Smooth muscle cell (in vitro differentiated cells): ENCODE results near the gene NUDT8. TPM values are rescaled to one million over a fixed set of nuclear protein-coding genes. Genes with fewer than 3 reads are reported as not detected.
A peak's percentile ranks its signal among the peaks of the same experiment; 100 is the strongest.

Experiments used
- DNase-seq: peaks from one replicate; lab custom pipeline; 2025; ENCODE audit not compliant: unreplicated experiment; lab: John Stamatoyannopoulos, UW
- H2AFZ ChIP-seq: fragments of 200-600 bp; sonication (generic); 2 replicates; pipeline ENCODE4 v1.6.0; 2016; ENCODE audit warnings: antibody characterized with exemption, low read depth, mild to moderate bottlenecking
- H3F3A ChIP-seq: fragments of 200-600 bp; sonication (generic); 2 replicates; pipeline ENCODE4 v1.6.0; 2017; ENCODE audit warnings: antibody characterized with exemption, low read depth
- H3K27ac ChIP-seq: fragments of 200-600 bp; sonication (generic); 2 replicates; pipeline ENCODE4 v1.5.1; 2016; ENCODE audit warnings: low read depth, mild to moderate bottlenecking
- H3K27me3 ChIP-seq: fragments of 200-600 bp; sonication (generic); 2 replicates; pipeline ENCODE4 v1.6.1; 2016; ENCODE audit warnings: low read depth, mild to moderate bottlenecking
- H3K36me3 ChIP-seq: fragments of 200-600 bp; sonication (generic); 2 replicates; pipeline ENCODE4 v1.5.1; 2016; ENCODE audit warnings: low read depth
- H3K4me1 ChIP-seq: fragments of 200-600 bp; sonication (generic); 2 replicates; pipeline ENCODE4 v1.5.1; 2016; ENCODE audit warnings: low read depth
- H3K4me2 ChIP-seq: fragments of 200-600 bp; sonication (generic); 2 replicates; pipeline ENCODE4 v1.6.0; 2016; ENCODE audit warnings: mild to moderate bottlenecking
- H3K4me3 ChIP-seq: fragments of 200-600 bp; sonication (generic); 2 replicates; pipeline ENCODE4 v1.5.1; 2016; ENCODE audit warnings: mild to moderate bottlenecking
- H3K79me2 ChIP-seq: fragments of 200-600 bp; sonication (generic); 2 replicates; pipeline ENCODE4 v1.6.0; 2016; ENCODE audit warnings: low read depth, mild to moderate bottlenecking
- H3K9ac ChIP-seq: fragments of 200-600 bp; sonication (generic); 2 replicates; pipeline ENCODE4 v1.6.0; 2016; ENCODE audit warnings: low read depth
- H3K9me3 ChIP-seq: fragments of 200-600 bp; sonication (generic); replicated peaks from 2 replicates; pipeline ENCODE4 v1.5.1; 2016; ENCODE audit warnings: low read depth
- H4K20me1 ChIP-seq: fragments of 200-600 bp; sonication (generic); 2 replicates; pipeline ENCODE4 v1.6.0; 2016; ENCODE audit warnings: low read depth
- CTCF ChIP-seq: fragments of 200-600 bp; sonication (generic); IDR thresholded peaks from 2 replicates; pipeline ENCODE4 v1.5.1; 2017; ENCODE audit warnings: borderline replicate concordance, mild to moderate bottlenecking, antibody characterized with exemption; ENCODE audit not compliant: insufficient read depth, poor library complexity, severe bottlenecking
- WGBS: methylation state at CpG from one replicate; pipeline ENCODE4 v1.1.7; 2016; ENCODE audit warnings: low lambda C conversion rate; 5-methylcytosine and 5-hydroxymethylcytosine counted together
- polyA plus RNA-seq: library from polyadenylated mRNA; unstranded; fragments of >200 nt; fragmentation: Nextera tagmentation; extraction: Ambion mirVana; gene quantifications from 2 replicates; pipeline ENCODE4 v1.2.1, GENCODE V29; 2016
- total RNA-seq: library from RNA; depleted of rRNA; stranded (reverse); fragments of >200 nt; gene quantifications from 2 replicates; pipeline ENCODE4 v1.2.3, GENCODE V29; 2014

NUDT8 gene
- total and polyA plus RNA-seq, 2 experiments from 2014 or later = 0.67 to 15.6 TPM

- WGBS = 48% methylated on average over 25 of the region's 25 CpGs
- H3K4me2 ChIP-seq = peak overlapping the region; percentile 89
- H4K20me1 ChIP-seq = no peaks in the 10 kb centered on the region
- H3K27ac ChIP-seq = no peak overlapping the region
- no peak for DNase-seq
- peak overlapping the region; percentile 72 for H3K4me3 ChIP-seq
- H3K4me1 ChIP-seq = no peaks in the 10 kb centered on the region
- no peaks in the 10 kb centered on the region for H3K36me3 ChIP-seq
- TF ChIP-seq CTCF = no peak
- H3K9me3 ChIP-seq = no peaks in the 10 kb centered on the region
- no peaks in the 10 kb centered on the region for H3K27me3 ChIP-seq
- H3K79me2 ChIP-seq = no peaks in the 10 kb centered on the region
- no peaks in the 10 kb centered on the region for H3F3A ChIP-seq
- no peak overlapping the region for H2AFZ ChIP-seq
- H3K9ac ChIP-seq = no peak overlapping the region
These were observed 889 bp downstream of the NUDT8 start for GRCh38 chr11:67628710-67629385.

DNA sequence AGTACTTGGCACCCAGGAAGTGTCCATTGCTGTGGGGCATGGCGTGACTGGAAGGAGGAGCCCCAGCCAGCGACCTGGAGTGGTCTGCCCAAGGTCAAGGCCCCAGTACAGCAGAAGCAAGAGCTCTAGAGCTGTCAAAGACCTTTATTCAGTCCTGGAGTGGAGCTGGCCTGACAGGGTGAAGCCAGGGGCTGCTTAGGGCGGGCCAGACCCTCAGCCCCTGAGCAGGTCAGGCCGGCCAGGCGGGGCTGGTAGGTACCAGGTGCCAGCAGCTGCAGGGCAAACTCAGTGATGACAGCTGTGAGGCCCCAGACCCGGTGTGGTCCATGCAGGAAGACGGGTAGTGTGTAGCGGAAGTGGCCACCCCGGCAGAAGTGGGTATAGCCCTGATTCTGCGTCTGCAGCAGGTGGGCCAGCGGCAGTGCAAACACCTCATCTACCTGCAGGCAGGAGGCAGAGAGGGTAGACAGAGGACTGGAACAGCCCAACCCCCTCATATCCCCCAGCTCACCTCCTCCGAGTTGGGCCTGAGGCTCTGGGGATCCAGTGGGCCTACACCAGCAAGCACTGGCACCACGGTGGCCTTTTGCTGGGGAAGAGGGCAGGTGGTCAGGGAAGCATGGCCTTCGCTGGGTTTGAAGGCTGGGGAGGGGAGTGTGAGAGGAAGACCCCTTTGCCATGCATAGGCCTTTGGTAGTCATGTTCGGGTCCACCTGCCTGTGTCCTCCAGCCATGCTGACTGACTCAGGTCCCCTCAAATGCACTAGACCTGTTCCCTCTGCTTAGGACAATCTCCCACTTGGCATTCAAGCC, 1.7 kb downstream of the NUDT8 start:
- Histone ChIP-seq H3K4me2 (no peak overlapping the region), H3K4me3 (no peak overlapping the region), H3K27ac (no peak overlapping the region), H2AFZ (no peak overlapping the region), H3K79me2 (no peaks in the 10 kb centered on the region), H3F3A (no peaks in the 10 kb centered on the region), H3K9ac (no peak overlapping the region), H3K36me3 (no peaks in the 10 kb centered on the region), H3K27me3 (no peaks in the 10 kb centered on the region), H3K9me3 (no peaks in the 10 kb centered on the region), H3K4me1 (no peaks in the 10 kb centered on the region), H4K20me1 (no peaks in the 10 kb centered on the region)
- 83% methylated on average over 15 of the region's 15 CpGs for WGBS
- DNase-seq = no peak
- no peak for TF ChIP-seq CTCF

DNA sequence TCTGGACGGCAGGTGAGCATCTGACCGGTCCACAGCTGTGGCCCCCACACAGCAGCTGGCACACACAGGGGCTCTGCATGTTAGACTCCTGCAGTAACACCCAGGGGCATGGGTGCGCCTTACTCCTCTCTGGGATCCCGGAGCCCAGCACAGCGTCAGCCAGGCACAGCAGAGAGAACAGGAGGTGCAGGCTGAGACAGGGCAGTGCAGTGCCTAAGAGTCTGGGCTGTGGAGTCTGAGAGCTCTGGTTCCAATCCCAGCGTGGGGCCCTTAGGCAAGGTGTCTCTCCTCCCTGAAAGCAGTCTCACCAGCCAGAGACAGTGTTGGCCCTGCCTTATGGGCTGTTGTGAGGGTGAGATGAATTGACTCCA, 2.3 kb downstream of the NUDT8 start:
- no peak for DNase-seq
- no peaks in the 10 kb centered on the region for H3K4me1 ChIP-seq
- H3K9me3 ChIP-seq = no peaks in the 10 kb centered on the region
- H3K9ac ChIP-seq = no peak overlapping the region
- no peak overlapping the region for H3K27ac ChIP-seq
- H3K79me2 ChIP-seq = no peaks in the 10 kb centered on the region
- 86% methylated on average over 6 of the region's 6 CpGs for WGBS
- no peak overlapping the region for H2AFZ ChIP-seq
- H4K20me1 ChIP-seq = no peaks in the 10 kb centered on the region
- H3F3A ChIP-seq = no peaks in the 10 kb centered on the region
- H3K36me3 ChIP-seq = no peaks in the 10 kb centered on the region
- H3K4me2 ChIP-seq = no peak overlapping the region
- no peak overlapping the region for H3K4me3 ChIP-seq
- no peak for TF ChIP-seq CTCF
- H3K27me3 ChIP-seq = no peaks in the 10 kb centered on the region
